Measurements from ENCODE around the gene NOS3. TPM values are rescaled to one million over a fixed set of nuclear protein-coding genes. Genes with fewer than 3 reads are reported as not detected.
"Not testable (repeated sequence)": the region's sequence is repeated elsewhere in the genome, so short reads cannot be mapped to it uniquely, and the experiment has no call there.

The NOS3 gene
- total RNA-seq, 1 donor from 2014 or later: 12.6 TPM

DNA sequence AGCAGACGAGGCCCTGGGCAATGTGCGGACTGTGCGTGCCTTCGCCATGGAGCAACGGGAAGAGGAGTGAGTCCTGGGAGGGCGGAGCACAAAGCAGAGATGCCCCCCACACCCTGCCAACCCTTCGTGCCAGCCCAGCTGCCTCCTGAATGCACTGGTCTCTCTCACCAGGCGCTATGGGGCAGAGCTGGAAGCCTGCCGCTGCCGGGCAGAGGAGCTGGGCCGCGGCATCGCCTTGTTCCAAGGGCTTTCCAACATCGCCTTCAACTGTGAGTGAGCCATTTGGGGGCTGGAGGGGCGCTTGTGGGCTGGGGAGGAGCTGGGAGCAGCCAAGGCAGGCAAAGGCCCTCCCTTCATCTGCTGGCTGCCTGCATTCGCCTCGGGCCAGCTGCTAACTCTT is 45.1 kb downstream of the NOS3 start:
- DNase-seq (ENCODE audit: low spot score): no peak

- DNase-seq (ENCODE audit: low spot score): peak; percentile 73
These were observed 48.4 kb downstream of the NOS3 start for GRCh38 chr7:151038951-151039849.

DNA sequence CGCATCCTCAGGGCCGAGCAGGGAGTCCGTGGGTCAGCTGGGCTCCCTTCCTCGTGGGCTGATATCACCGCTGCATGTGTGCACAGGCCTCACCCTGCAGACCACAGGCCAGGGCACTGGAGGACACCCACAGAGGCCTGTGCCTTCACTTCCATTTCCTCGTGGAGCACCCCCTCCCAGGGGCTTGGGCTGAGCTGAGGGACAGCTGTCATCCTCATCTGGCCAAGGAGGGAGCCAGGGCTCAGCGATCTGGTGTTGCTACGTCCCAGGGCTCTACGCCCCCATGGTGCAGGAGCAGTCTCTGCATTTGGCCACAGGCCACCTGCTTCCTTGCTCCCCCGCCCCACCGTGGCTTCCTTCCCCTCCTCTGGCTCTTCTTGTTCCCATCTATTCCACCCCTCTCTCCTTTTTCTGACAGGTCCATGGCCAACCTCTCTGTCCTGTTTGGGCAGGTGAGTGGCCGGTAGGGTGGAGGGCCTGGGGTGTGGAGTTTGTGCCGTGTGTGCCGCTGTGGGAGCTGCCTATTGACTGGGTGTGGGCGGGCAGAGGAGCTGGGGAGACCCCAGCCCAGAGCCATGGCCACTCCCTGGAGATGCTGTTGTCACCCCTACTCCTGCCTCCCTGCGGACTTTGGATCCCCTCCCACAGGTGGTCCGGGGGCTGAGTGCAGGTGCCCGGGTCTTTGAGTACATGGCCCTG is 49.2 kb downstream of the NOS3 start:
- no peak for DNase-seq (ENCODE audit: low spot score)

DNA sequence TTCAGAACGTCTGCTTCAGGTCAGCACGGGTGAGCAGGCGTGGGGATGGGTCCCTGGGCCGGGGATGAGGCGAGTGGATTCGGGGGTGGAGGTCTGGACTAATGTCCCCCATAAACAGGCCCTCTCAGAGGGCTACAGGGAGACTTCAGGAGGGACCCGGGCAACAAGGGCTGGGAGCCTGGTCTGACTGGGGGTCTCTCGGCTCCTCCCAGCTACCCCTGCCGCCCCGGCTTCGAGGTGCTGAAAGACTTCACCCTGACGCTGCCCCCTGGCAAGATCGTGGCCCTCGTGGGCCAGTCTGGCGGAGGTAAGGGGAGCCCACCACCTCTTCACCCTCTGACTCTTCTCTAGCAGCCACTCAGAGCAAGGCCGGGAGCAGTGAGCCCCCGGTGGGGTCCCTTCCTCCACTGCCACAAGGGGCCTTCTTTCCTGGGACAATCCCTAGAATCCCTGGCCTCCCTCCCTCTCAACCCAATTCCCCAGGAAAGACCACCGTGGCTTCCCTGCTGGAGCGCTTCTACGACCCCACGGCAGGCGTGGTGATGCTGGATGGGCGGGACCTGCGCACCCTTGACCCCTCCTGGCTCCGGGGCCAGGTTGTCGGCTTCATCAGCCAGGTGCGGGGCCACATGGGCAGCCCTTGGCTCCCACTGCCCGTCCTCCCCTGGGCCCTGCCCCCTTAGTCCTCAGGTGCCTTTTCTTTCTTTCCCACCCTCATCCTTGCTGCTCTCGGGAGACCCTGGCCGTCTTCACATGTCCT is 50.0 kb downstream of the NOS3 start:
- DNase-seq (ENCODE audit: low spot score): no peak

- not testable (repeated sequence) for DNase-seq (ENCODE audit: low spot score)
These were observed 52.6 kb downstream of the NOS3 start for GRCh38 chr7:151043449-151043848.

DNA sequence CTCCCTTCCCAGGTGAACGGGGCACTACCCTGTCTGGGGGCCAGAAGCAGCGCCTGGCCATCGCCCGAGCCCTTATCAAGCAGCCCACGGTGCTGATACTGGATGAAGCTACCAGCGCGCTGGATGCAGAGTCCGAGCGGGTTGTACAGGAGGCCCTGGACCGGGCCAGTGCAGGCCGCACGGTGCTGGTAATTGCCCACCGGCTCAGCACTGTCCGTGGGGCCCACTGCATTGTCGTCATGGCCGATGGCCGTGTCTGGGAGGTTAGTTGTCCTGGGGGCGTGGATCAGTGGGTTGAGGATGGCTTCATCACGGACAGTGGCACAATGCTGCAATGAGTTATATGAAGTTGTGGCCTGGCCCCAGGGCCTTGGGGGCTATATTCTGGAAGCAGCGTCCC is 53.1 kb downstream of the NOS3 start:
- DNase-seq (ENCODE audit: low spot score): no peak

DNA sequence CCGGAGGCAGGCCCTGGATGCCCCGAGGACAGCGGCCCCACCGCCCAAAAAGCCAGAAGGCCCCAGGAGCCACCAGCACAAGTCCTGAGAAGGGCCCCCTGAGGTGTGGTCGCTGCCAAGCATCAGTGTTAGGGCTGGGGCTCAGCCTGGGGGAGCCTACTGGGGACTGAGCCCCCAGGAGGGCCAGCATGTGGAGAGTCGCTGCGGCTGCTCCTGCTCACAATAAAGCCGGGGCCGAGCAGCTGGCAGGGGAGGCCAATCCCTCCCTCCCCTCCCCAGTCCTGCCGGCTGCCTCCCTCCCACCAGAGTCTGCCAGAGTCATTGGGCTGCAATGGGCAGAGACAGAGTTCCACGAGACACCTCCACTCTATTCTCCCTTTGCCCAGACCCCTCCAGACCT is 54.4 kb downstream of the NOS3 start:
- no peak for DNase-seq (ENCODE audit: low spot score)

GRCh38 chr7:151045967-151046366 is 55.1 kb downstream of the NOS3 start:
- DNase-seq (ENCODE audit: low spot score): no peak

DNA sequence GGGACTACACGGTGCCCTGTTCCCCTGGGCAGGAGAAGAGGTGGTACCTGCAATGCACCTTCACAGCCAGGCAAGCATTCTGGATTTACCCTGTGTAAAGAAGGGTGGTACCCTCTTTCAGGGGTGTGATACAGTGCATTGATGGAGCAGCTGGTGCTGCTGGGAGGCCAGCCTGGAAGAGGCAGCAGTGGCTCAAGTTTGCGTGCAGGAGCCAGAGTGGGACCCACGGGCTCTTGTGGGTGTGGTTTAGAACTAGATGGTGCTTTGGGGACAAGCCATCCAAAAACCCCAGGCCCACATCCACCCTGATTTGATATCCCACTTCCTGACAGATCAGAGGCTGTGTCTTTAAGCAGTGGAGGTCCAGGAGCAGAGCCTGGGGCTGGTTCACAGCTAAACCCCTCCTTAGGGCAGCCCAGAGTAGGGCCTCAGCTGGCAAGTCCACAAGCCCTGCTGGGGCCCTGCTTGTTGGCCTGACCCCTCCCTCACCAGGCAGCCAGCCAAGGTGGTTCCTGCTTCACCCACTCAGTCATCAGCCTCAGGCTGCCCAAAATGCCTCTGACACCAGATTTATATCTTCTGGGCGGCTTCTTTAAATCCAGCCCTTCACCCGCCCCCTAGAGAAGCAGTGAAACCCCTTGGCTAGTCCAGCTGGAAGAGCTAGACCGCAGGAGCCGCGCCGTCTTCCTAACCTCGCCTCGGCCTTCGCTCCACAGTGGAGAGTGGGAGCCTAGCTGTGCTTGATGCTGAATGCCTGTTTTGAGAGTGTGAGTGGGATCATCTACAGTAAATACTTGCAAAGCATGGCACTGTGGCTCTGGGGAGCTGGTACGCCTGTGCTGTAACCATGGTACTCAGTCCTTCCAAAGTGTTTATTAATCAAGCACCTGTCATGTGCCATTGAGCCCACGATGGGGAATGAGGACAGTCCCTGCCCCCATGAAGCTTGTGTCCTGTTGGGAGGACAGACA is 56.1 kb downstream of the NOS3 start:
- no peak for DNase-seq (ENCODE audit: low spot score)

GRCh38 chr7:151047976-151048815 is 57.4 kb downstream of the NOS3 start, which contains the start of gene ASIC3:
TSS of gene ASIC3 (plus strand) at chr7:151048531. CDS start at chr7:151048886, 355 bp downstream.
- DNase-seq (ENCODE audit: low spot score): no peak

DNA sequence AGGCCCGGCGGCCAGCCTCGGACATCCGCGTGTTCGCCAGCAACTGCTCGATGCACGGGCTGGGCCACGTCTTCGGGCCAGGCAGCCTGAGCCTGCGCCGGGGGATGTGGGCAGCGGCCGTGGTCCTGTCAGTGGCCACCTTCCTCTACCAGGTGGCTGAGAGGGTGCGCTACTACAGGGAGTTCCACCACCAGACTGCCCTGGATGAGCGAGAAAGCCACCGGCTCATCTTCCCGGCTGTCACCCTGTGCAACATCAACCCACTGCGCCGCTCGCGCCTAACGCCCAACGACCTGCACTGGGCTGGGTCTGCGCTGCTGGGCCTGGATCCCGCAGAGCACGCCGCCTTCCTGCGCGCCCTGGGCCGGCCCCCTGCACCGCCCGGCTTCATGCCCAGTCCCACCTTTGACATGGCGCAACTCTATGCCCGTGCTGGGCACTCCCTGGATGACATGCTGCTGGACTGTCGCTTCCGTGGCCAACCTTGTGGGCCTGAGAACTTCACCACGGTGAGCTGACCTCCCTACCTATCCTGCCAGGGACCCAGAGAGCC is 58.2 kb downstream of the NOS3 start:
- no peak for DNase-seq (ENCODE audit: low spot score)

- DNase-seq (ENCODE audit: low spot score): peak; percentile 58
These were observed 60.3 kb downstream of the NOS3 start for GRCh38 chr7:151051108-151051507.

- no peak for DNase-seq (ENCODE audit: low spot score)
These were observed 62.3 kb downstream of the NOS3 start for GRCh38 chr7:151053096-151053495.

DNA sequence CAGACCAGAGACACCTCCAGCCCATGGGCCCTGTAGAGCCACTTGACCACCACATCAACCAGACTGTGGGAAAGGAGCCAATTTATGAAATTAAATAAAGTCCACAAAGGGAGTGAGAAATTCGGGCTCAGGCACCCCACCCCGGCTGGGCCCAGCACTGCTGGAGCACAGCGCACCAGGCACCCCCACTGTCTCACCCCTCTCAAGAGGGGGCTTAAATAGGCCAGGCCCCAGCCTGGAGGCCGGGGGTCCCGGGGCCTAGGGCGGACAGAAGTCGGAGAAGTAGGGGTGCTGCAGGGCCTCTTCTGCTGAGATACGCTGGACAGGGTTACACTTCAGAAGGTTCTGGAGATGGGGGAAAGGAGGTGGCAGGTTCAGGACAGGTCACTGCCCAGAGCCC is 62.9 kb downstream of the NOS3 start:
- no peak for DNase-seq (ENCODE audit: low spot score)

- DNase-seq (ENCODE audit: low spot score): no peak
These were observed 65.5 kb downstream of the NOS3 start for GRCh38 chr7:151056283-151056665.

DNA sequence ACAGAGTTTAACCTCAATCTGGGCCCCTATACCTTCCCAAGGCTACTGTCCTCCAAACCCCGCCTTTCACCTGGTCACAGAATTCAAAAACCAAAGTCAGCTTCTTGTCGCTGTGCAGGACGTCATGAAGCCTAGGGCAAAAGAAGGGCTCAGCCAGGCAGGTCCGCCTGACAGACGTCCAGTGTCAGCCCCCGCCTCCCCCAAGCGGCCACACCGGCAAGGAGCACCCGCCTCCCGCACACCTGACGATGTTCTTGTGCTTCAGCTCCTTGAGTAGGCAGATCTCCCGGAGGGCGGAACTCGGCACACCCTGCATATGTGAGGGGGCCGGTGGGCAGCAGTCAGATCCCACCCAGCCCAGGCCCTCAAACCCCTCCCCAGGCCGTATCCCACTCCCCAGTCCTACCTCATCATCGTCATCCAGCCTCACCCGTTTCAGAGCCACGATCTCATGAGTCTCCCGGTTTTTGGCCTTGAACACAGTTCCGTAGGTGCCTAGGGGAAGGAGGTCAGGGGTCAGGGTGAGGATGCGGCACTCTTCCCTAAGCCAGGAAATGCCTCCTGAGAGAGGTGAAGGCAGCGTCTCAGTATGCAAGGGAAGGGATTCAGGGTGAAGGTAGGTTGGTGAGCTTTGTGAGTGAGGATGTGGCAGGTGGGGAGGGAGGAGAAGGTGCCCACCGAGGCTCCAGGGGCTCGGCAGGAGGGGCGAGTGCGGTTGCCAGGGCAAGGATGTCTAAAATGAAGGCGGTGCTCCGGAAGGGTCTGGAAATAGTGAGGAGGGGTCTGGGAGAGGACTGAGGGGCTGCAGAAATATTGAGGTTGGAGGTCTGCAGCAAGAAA is 66.1 kb downstream of the NOS3 start:
- DNase-seq (ENCODE audit: low spot score): no peak

DNA sequence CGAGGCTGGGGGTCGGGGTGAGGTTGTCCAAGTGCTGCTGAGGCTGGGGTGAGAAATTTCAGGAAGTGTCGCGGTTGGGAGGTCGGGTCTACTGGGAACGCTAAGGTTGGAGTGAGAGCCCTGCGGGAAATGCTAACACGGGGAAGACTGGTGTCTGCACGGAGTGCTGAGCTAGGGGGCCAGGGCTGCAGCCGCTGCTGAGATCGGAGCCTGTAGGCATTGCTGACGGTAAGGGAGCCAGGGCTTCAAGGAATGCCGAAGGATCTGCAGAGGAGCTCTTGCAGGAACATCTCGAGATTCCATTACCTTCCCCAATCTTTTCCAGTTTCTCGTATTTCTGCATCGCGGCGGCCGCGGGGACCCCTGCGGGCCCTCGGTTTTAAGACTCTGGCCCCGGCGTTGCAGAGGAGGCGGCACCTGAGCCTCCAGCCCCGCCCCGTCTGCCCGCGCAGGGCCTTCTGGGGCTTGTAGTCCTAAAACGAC is 66.7 kb downstream of the NOS3 start, which contains the start of gene CDK5:
Gene CDK5 (minus strand): TSS at position 392 of the 483 bp plus-strand sequence. CDS start 49 bp downstream, at position 343.
- DNase-seq (ENCODE audit: low spot score): no peak

GRCh38 chr7:151057989-151058780 is 67.4 kb downstream of the NOS3 start:
- peak; percentile 99 for DNase-seq (ENCODE audit: low spot score)
